Heart right ventricle (tissue), 16 donors: ENCODE results near the gene MAGI2. TPM values are rescaled to one million over a fixed set of nuclear protein-coding genes. Genes with fewer than 3 reads are reported as not detected.

Experiments
- ATAC-seq, 8 donors: fragments of 200-7000 bp; cut with Tn5 transposase; one replicate each; pipeline ENCODE4 v1.9.1; 2020; ENCODE audit warnings: mild to moderate bottlenecking in 8 of 8, moderate library complexity in 8 of 8, moderate number of reproducible peaks in 1 of 8
- DNase-seq, 2 donors: peaks; one replicate each; pipeline ENCODE4 v3.0.0-alpha.2; 2020
- H3K27ac ChIP-seq, 10 donors: fragments of 200-600 bp; sonication (generic) in 2 of 10; one replicate each; pipeline versions ENCODE4 v1.5.0 to v1.8.0; 2020 to 2022; ENCODE audit warnings: mild to moderate bottlenecking in 3 of 10
- H3K27me3 ChIP-seq, 7 donors: fragments of 200-600 bp; one replicate each; pipeline ENCODE4 v1.8.0; 2021 to 2022; ENCODE audit warnings: mild to moderate bottlenecking in 2 of 7
- H3K36me3 ChIP-seq, 9 donors: fragments of 200-600 bp; sonication (generic) in 1 of 9; one replicate each; pipeline versions ENCODE4 v1.5.0 to v1.8.0; 2020 to 2022; ENCODE audit warnings: mild to moderate bottlenecking in 2 of 9
- H3K4me1 ChIP-seq, 9 donors: fragments of 200-600 bp; sonication (generic) in 1 of 9; one replicate each; pipeline versions ENCODE4 v1.5.0 to v1.8.0; 2020 to 2022; ENCODE audit warnings: mild to moderate bottlenecking in 4 of 9
- H3K4me3 ChIP-seq, 10 donors: fragments of 200-600 bp; sonication (generic) in 2 of 10; one replicate each; pipeline versions ENCODE4 v1.5.0 to v1.8.0; 2020 to 2022; ENCODE audit warnings: mild to moderate bottlenecking in 7 of 10, moderate library complexity in 2 of 10
- H3K9me3 ChIP-seq, 11 donors: fragments of 200-600 bp in 10 of 11; sonication (generic) in 2 of 11; one replicate each; pipeline versions ENCODE4 v1.5.0 to v1.8.0; 2013 to 2022; ENCODE audit warnings: mild to moderate bottlenecking in 2 of 11, control low read depth in 1 of 11, moderate library complexity in 1 of 11
- CTCF ChIP-seq, 9 donors: fragments of 200-600 bp; sonication (generic) in 2 of 9; IDR thresholded peaks; one replicate each; pipeline versions ENCODE4 v1.5.0 to v1.8.0; 2021 to 2022; ENCODE audit warnings: antibody characterized with exemption in 9 of 9, mild to moderate bottlenecking in 5 of 9, moderate library complexity in 1 of 9
- WGBS, 2 donors: extraction: QIAGEN DNeasy Blood & Tissue Kit; methylation state at CpG; one replicate each; pipeline ENCODE4 v1.1.7; 2013; ENCODE audit warnings: inconsistent platforms in 1 of 2; 5-methylcytosine and 5-hydroxymethylcytosine counted together
- intact Hi-C, 10 donors: fragments of 100-400 bp; cut with DNase I; formaldehyde crosslinking; loops; one replicate each; pipeline versions ENCODE4 v1.11.1 to v1.14.2; 2022
- polyA plus RNA-seq, 2 donors: library from polyadenylated mRNA; stranded (reverse); fragments of 200-250 nt; gene quantifications; one replicate each; pipeline ENCODE4 v1.2.3, GENCODE V29; 2013
- total RNA-seq, 10 donors: library from RNA; stranded (reverse); fragmentation: NEBNext Ultra II Directional in 3 of 10; extraction: Animal tissue kit (Norgen Biotek cat#: 25700) in 3 of 10; gene quantifications; one replicate each; pipeline versions ENCODE4 v1.2.1 to v1.2.4, GENCODE V29; 2021 to 2023
- donor health status: Arrhythmogenic right ventricular cardiomyopathy.
- donor health status: ischemic (EF 13 %, LVEDD 7.1; RV severe dilation, severe dysfunction).
- donor health status: healthy with polysubstance abuse.
- donor health status: DM: no; HTN: yes; CAD: no.
- donor health status: DM: no; HTN: no; CAD: no.
- donor health status: ischemic (EF 25% LVEDD 6.9; RV normal size, moderate dysfunction).
- donor health status: ischemic (EF 25% LVEDD 5.7; RV mildly dilated, moderate dysfunction).
- donor health status: healthy.
- donor health status: DM: yes; HTN: yes; CAD: no.
- donor health status: Ischemic cardiomyopathy.
- donor health status: ischemic (EF 35%, LVEDD 5.7; RV mildly dilated, moderate dysfunction).
- donor health status: nonischemic (EF 11% LVEDD 7.7; RV severe dilation, severe dysfunction).
- donor health status: DM: yes; HTN: yes; CAD: no.
- donor health status: PGD.
- donor health status: ischemic (EF 29% LVEDD 5.4; RV normal size, mild dysfunction).
- donor health status: nonischemic (EF 23%, LVEDD 6.1; RV moderate dilation, normal function).

MAGI2 gene
- total and polyA plus RNA-seq, 12 donors = 0.83 to 6.0 (median 4.1) TPM

GRCh38 chr7:78912781-78913180 is 540.7 kb downstream of the MAGI2 start:
- no peak for TF ChIP-seq CTCF (IDR thresholded peaks at IDR 0.05)
- ATAC-seq (no peak), DNase-seq (no peak)
- no peaks in the 10 kb centered on the region for H3K4me1 ChIP-seq
- intact Hi-C loops = loop anchor here in 1 of 10 donors (10.0 kb wide), 1 partner anchor 398 kb away; no protein-coding TSS in a partner anchor
- H3K36me3 ChIP-seq = no peaks in the 10 kb centered on the region
- H3K4me3 ChIP-seq = no peak overlapping the region
- H3K27ac ChIP-seq = no peak overlapping the region
- no peaks in the 10 kb centered on the region for H3K9me3 ChIP-seq
- no peaks in the 10 kb centered on the region for H3K27me3 ChIP-seq

- TF ChIP-seq CTCF (IDR thresholded peaks at IDR 0.05) = no peak
- no peaks in the 10 kb centered on the region for H3K9me3 ChIP-seq
- no peaks in the 10 kb centered on the region for H3K36me3 ChIP-seq
- no peaks in the 10 kb centered on the region for H3K27me3 ChIP-seq
- ATAC-seq (no peak), DNase-seq (no peak)
- H3K4me3 ChIP-seq = no peak overlapping the region
- H3K27ac ChIP-seq = no peak overlapping the region
- WGBS, 2 donors = 86 to 93% methylated on average over 1 of the region's 1 CpG
- no peaks in the 10 kb centered on the region for H3K4me1 ChIP-seq
- intact Hi-C loops = no loop called here
These were observed 546.7 kb downstream of the MAGI2 start for GRCh38 chr7:78906735-78907134.

GRCh38 chr7:78905436-78905835 is 548.0 kb downstream of the MAGI2 start:
- Histone ChIP-seq H3K27ac (no peak overlapping the region), H3K4me3 (no peak overlapping the region), H3K36me3 (no peaks in the 10 kb centered on the region), H3K9me3 (no peaks in the 10 kb centered on the region), H3K27me3 (no peaks in the 10 kb centered on the region), H3K4me1 (no peaks in the 10 kb centered on the region)
- intact Hi-C loops = no loop called here
- DNase-seq (no peak), ATAC-seq (no peak)
- no peak for TF ChIP-seq CTCF (IDR thresholded peaks at IDR 0.05)

GRCh38 chr7:78904983-78905382 is 548.5 kb downstream of the MAGI2 start:
- Histone ChIP-seq H3K4me3 (no peak overlapping the region), H3K27me3 (no peaks in the 10 kb centered on the region), H3K4me1 (no peaks in the 10 kb centered on the region), H3K36me3 (no peaks in the 10 kb centered on the region), H3K27ac (no peak overlapping the region), H3K9me3 (no peaks in the 10 kb centered on the region)
- no peak for TF ChIP-seq CTCF (IDR thresholded peaks at IDR 0.05)
- intact Hi-C loops = no loop called here
- ATAC-seq = no peak
- WGBS, 2 donors = 83 to 90% methylated on average over 2 of the region's 2 CpGs
- no peak for DNase-seq

GRCh38 chr7:78901566-78901965 is 551.9 kb downstream of the MAGI2 start:
- Histone ChIP-seq H3K4me3 (no peak overlapping the region), H3K9me3 (peaks cover 0 to 13% (median 0%) of the 10 kb centered on the region in 11 donors), H3K27ac (no peak overlapping the region), H3K27me3 (no peaks in the 10 kb centered on the region), H3K4me1 (no peaks in the 10 kb centered on the region), H3K36me3 (no peaks in the 10 kb centered on the region)
- intact Hi-C loops = no loop called here
- TF ChIP-seq CTCF (IDR thresholded peaks at IDR 0.05) = no peak
- ATAC-seq (no peak), DNase-seq (no peak)
- WGBS, 2 donors = 91% methylated on average over 3 of the region's 3 CpGs
